Measurements from ENCODE around the gene SEMA4D.

Gene SEMA4D, protein sequence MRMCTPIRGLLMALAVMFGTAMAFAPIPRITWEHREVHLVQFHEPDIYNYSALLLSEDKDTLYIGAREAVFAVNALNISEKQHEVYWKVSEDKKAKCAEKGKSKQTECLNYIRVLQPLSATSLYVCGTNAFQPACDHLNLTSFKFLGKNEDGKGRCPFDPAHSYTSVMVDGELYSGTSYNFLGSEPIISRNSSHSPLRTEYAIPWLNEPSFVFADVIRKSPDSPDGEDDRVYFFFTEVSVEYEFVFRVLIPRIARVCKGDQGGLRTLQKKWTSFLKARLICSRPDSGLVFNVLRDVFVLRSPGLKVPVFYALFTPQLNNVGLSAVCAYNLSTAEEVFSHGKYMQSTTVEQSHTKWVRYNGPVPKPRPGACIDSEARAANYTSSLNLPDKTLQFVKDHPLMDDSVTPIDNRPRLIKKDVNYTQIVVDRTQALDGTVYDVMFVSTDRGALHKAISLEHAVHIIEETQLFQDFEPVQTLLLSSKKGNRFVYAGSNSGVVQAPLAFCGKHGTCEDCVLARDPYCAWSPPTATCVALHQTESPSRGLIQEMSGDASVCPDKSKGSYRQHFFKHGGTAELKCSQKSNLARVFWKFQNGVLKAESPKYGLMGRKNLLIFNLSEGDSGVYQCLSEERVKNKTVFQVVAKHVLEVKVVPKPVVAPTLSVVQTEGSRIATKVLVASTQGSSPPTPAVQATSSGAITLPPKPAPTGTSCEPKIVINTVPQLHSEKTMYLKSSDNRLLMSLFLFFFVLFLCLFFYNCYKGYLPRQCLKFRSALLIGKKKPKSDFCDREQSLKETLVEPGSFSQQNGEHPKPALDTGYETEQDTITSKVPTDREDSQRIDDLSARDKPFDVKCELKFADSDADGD

GRCh38 chr9:89497978-89498851, at the start of gene SEMA4D:
TSS of gene SEMA4D (minus strand) at chr9:89498113. CDS start at chr9:89405456, 92,657 bp downstream.
- TF ChIP-seq CTCF (IDR thresholded peaks at IDR 0.05; ENCODE audit: low read depth, low read length), result no peak
- H3K4me3 ChIP-seq (ENCODE audit: low read depth, low read length), result peak within 1 kb of the TSS; percentile 27; the same call in 1 of the 2 replicates

GRCh38 chr9:89547000-89547399, 49.1 kb upstream of the SEMA4D start:
- no peak for TF ChIP-seq CTCF (IDR thresholded peaks at IDR 0.05; ENCODE audit: low read depth, low read length)
- no peak overlapping the region for H3K4me3 ChIP-seq (ENCODE audit: low read depth, low read length)

DNA sequence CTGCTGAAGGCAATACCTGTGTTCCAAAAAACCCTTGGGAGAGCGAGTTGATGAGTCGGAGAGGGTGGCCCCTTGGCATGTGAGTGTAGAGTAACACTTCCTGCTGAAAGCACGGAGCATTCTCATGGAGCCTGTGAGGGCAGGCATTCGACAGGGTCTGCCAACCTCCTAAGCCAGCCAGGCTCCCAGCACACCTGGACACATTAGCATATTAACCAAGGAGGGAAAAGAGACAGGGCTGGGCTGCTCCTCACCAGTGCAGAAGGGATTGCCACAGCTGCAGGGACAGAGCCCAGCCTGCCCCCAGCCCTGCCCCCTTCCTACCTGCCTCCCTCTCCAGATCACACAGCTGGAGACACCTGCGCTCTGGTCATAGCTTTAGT, 46.4 kb upstream of the SEMA4D start:
- no peak for TF ChIP-seq CTCF (IDR thresholded peaks at IDR 0.05; ENCODE audit: low read depth, low read length)

GRCh38 chr9:89543621-89544278, 45.8 kb upstream of the SEMA4D start:
- TF ChIP-seq CTCF (IDR thresholded peaks at IDR 0.05; ENCODE audit: low read depth, low read length), result no peak
- H3K4me3 ChIP-seq (ENCODE audit: low read depth, low read length), result no peak overlapping the region

More for the DNA sequence above, 46.4 kb upstream of the SEMA4D start:
- H3K4me3 ChIP-seq (ENCODE audit: low read depth, low read length), result no peak overlapping the region

DNA sequence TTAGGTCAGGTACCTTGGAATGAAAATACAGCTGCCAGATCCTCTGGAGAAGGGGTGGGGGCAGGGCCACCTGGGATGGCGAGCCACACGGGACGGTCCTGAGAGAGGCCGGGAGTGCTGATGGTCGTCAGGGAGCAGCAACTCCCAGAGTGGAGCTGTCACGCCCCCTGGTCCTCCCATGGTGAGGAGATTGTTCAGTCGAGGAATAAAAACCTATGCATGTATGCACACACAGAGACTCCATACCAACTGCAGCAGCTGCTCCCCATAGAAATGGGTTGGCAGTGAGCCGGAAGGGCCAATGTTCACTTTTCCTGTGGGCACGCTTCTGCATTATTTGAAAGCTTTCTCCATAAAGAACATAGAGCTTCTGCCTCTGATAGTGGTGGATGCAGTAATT, 45.2 kb upstream of the SEMA4D start:
- TF ChIP-seq CTCF (IDR thresholded peaks at IDR 0.05; ENCODE audit: low read depth, low read length), result no peak
- no peak overlapping the region for H3K4me3 ChIP-seq (ENCODE audit: low read depth, low read length)

GRCh38 chr9:89542401-89543021, 44.6 kb upstream of the SEMA4D start:
- no peak for TF ChIP-seq CTCF (IDR thresholded peaks at IDR 0.05; ENCODE audit: low read depth, low read length)
- H3K4me3 ChIP-seq (ENCODE audit: low read depth, low read length), result no peak overlapping the region

Data from WI38 (cell line).